ENCODE data around the gene OGFOD2.

Gene OGFOD2

GRCh38 chr12:122951406-122951805, 23.6 kb upstream of the OGFOD2 start:
- TF ChIP-seq CTCF (IDR thresholded peaks at IDR 0.05; ENCODE audit: borderline replicate concordance, control extremely low read depth, extremely low read depth, insufficient read depth, missing control alignments), result no peak
- no peak for DNase-seq (ENCODE audit: low spot score)
- in situ Hi-C loops (cut with MboI; ENCODE audit: low sequenced_read_pairs, unreplicated experiment), result loop anchor here (5.0 kb wide), 1 partner anchor 94 kb away; no protein-coding TSS in a partner anchor

- DNase-seq (ENCODE audit: low spot score), result peak; percentile 88
- peak; percentile 89 for TF ChIP-seq CTCF (IDR thresholded peaks at IDR 0.05; ENCODE audit: borderline replicate concordance, control extremely low read depth, extremely low read depth, insufficient read depth, missing control alignments)
- in situ Hi-C loops (cut with MboI; ENCODE audit: low sequenced_read_pairs, unreplicated experiment), result loop anchor here (5.0 kb wide), 1 partner anchor 95 kb away; no protein-coding TSS in a partner anchor
Measured at GRCh38 chr12:122951979-122952892, 22.8 kb upstream of the OGFOD2 start.

- no peak for DNase-seq (ENCODE audit: low spot score)
- in situ Hi-C loops (cut with MboI; ENCODE audit: low sequenced_read_pairs, unreplicated experiment), result no loop called here
- TF ChIP-seq CTCF (IDR thresholded peaks at IDR 0.05; ENCODE audit: borderline replicate concordance, control extremely low read depth, extremely low read depth, insufficient read depth, missing control alignments), result no peak
Measured at GRCh38 chr12:122955156-122955555, 19.9 kb upstream of the OGFOD2 start.

GRCh38 chr12:122956035-122956434, 19.0 kb upstream of the OGFOD2 start:
- no peak for DNase-seq (ENCODE audit: low spot score)
- TF ChIP-seq CTCF (IDR thresholded peaks at IDR 0.05; ENCODE audit: borderline replicate concordance, control extremely low read depth, extremely low read depth, insufficient read depth, missing control alignments), result no peak
- in situ Hi-C loops (cut with MboI; ENCODE audit: low sequenced_read_pairs, unreplicated experiment), result no loop called here

- in situ Hi-C loops (cut with MboI; ENCODE audit: low sequenced_read_pairs, unreplicated experiment), result no loop called here
- TF ChIP-seq CTCF (IDR thresholded peaks at IDR 0.05; ENCODE audit: borderline replicate concordance, control extremely low read depth, extremely low read depth, insufficient read depth, missing control alignments), result no peak
- DNase-seq (ENCODE audit: low spot score), result no peak
Measured at GRCh38 chr12:122958198-122958888, 16.7 kb upstream of the OGFOD2 start.

GRCh38 chr12:122959566-122960192, 15.4 kb upstream of the OGFOD2 start:
- DNase-seq (ENCODE audit: low spot score), result no peak
- TF ChIP-seq CTCF (IDR thresholded peaks at IDR 0.05; ENCODE audit: borderline replicate concordance, control extremely low read depth, extremely low read depth, insufficient read depth, missing control alignments), result no peak
- in situ Hi-C loops (cut with MboI; ENCODE audit: low sequenced_read_pairs, unreplicated experiment), result no loop called here
